ENCODE data around the gene CCR1.
"Not testable (repeated sequence)": the region's sequence is repeated elsewhere in the genome, so short reads cannot be mapped to it uniquely, and the experiment has no call there.

CCR1 gene

DNA sequence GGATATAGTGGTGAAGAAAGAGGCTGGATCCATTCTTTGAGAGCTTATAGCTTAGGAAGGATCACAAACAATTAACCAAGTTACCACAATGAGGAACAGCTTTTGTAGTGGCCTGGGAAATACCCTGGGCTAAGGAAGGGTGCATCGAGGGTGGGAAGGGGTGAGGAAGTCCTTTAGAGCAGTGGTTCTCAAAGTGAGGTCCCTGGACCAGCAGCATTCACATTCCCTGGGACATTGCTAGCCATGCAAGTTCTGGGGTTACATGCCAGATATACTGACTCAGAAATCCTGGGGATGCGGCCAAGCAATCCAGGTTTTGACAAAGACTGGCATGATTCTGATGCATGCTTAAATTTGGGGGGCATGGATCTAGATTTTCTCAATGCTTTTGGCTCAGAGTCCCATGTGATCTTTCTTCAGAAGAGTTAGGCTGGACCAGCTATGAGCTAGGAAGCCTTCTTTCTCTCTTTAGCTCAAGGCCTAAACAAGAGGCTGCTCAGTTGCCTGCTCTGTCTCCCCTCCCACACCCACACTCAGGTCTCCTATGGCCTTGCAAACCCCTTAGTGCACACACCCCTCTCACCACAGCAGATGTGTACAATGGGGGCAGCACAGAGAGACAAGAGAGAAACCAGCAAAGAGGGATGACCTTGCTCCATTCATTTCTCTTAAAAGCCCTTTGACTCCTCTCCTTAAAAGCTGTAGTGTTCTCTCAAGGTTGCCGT, 1.8 kb upstream of the CCR1 start:
- FAIRE-seq = no peak

- no peak for FAIRE-seq
Measured at GRCh38 chr3:46209053-46209452, 940 bp upstream of the CCR1 start.

DNA sequence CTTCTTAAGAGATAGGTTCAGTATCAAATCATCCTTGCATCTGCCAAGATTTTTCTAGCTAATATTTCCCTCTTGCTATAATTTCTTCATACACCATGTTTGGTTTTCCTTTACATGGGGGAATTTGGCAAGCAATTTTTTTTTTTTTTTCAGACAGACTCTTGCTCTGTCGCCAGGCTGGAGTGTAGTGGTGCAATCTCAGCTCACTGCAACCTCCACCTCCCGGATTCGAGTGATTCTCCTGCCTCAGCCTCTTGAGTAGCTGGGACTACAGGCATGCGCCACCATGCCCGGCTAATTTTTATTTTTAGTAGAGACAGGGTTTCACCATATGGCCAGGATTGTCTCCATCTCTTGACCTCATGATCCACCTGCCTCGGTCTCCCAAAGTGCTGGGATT, 599 bp downstream of the CCR1 start:
- not testable (repeated sequence) for FAIRE-seq

DNA sequence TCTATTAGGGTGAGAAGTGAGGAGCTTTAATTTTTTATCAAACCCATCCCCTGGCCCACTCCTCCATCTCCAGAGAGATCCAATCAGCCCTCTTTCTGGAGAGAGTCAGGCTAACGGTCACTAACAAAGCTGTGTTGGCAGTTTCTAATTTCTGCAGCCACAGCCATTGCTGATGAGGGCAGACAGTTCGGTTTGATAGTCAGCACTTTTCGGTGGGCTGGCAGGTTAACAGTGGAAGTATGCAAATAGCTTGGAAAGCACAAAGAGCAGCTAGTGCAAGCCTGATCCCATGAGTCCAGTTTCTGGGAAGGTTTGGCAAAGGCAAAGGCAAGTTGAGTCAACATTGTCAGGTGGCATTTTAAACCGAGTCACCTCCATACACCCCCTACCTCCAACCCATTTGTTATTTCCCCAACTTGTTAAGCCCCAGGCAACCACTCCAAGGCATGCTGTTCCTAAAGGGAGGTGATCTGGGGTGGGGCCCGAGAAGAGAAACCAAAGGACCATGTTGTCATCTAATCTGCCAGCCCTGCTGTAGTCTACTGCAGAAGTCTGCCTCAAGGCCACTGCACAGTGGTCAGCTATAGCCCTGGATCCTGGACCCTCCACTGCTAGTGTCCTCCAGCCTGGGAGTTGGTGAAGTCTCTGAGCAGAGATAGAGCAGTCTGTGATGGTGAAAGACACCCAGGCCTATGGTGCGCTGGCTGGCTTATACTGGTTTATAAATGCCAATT, 1.7 kb downstream of the CCR1 start:
- FAIRE-seq = no peak

DNA sequence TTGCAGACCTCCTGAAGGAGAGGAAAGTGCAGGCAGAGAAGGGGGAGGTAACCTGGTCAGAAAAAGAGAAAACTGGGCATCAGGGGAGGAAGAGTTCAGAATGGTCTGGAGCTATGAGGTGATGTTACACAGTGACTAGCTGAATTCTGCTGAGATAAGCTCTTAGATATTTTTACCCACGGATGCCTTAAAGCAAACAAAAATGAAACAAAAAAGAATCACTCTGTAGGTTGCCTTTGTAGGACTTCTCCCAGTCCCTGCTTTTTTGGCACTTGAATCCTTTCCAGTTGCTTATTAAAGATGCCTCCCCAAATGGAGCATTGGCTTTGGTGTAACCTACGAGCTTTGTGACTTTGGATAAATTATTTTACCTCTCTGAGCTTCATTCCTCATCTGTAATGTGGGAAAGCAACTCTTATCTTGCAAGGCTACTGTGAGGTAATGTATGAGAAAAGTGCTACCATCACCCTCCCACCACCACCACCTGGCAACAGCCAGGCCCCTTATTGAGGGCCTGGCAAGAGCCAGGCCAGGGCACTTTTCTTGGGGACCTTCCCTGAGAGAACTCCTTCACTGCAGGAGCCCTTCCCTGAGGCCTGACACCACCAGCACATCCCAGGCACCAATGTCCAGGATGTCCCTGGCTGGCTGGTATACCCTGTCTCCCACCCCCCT, 2.7 kb downstream of the CCR1 start:
- FAIRE-seq = no peak

DNA sequence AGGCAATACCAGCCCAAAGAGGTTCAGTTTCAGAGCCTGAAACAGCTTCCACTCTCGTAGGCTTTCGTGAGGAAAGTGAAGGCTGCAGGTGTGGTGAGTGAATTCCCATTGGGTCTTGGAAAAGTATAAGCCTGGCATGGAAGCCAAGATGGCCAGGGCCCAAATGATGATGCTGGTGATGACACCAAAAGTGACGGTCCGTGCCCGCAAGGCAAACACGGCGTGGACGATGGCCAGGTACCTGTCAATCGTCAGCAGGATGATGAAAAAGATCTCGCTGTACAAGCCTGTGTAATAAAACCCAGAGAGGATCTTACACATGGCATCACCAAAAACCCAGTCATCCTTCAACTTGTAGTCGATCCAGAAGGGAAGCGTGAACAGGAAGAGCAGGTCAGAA, 4.4 kb downstream of the CCR1 start:
- no peak for FAIRE-seq

GRCh38 chr3:46202535-46202934, 5.6 kb downstream of the CCR1 start:
- no peak for FAIRE-seq

GRCh38 chr3:46200790-46201189, 7.3 kb downstream of the CCR1 start:
- FAIRE-seq = no peak

DNA sequence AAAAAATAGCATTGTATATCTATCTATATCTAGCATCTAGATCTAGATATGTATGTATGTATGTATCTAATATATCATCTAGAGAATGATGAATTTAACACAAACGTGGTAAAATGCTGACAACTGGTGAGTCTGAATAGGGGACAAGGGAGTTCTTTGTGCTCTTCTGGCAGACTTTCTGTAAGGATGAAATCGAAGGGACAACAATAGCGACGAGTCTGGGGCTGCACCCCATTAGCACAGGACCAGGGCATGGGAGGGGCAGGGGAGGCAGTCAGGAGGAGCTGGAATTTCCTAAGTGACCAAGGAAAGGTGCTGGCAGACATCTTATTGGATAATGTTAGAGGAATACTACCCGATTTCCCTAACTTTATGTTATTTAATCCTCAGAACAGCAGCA, 7.9 kb downstream of the CCR1 start:
- FAIRE-seq = no peak

- FAIRE-seq = no peak
Measured at GRCh38 chr3:46196261-46196957, 11.7 kb downstream of the CCR1 start.

DNA sequence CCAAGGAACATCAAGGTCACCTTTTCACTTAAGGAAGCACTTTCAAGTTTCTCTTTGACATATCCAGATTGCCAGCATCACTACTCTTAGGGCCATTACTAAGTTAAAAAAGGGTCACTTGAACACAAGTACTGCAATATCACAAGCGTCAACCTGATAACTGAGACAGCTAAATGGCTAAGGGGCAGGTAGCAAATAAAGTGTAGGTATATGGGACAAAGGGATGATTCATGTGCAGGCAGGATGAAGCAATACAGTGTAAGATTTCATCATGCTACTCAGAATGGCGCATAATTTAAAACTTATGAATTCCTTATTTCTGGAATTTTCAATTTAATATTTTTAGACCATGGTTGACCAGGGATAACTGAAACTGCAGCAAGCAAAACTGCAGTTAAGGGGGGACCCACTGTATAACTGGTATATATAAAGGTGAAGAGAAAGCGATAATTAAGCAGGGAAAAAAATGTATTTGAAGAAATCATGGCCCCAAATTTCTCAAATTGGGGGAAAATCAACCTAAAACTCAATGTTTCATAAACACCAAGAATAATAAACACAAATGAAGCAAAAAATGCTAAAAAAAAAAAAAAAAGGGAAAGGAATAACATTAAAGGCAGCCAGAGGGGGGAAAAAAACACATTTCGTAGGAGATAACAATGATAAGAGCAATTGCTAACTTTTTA, 13.1 kb downstream of the CCR1 start:
- no peak for FAIRE-seq

DNA sequence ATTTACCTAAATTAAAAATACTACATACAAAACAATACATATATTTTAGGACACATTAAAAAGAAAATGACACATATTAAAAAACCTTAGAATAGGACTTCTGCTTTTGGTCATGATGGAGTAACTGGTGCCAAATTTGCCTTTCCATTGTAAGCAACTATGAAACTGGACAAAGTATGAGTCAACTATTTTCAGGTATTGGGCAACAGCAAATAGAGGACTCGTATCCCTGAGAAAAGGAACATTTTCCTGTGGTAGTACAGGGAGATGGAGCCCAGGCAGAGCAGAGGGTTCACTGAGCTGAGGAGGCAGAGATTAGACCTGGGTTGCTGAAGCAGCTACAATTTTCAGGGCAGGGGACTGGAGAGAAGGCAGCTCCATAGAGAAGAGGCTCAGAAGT, 14.7 kb downstream of the CCR1 start:
- FAIRE-seq = no peak

- FAIRE-seq = no peak
Measured at GRCh38 chr3:46192939-46193338, 15.2 kb downstream of the CCR1 start.

DNA sequence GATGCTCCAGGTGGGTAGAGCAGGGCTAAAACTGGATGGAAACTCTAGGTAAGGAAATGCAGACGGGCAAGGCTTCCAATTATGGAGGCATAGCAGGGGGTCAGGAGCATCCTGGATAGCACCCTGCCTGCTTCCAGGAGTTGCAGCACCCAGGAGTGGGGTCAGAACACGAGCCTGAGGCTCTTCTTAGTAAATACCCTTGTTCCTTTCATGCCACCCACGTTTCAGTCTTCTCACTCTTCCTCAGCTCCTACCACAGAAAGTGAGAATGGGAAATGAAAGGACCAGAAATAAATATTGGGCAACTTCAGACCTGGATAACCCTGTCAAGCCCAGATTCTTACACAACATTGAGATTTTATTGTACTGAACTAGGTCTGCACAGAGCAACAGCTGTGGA, 16.4 kb downstream of the CCR1 start:
- no peak for FAIRE-seq

- no peak for FAIRE-seq
Measured at GRCh38 chr3:46188708-46189107, 19.4 kb downstream of the CCR1 start.

DNA sequence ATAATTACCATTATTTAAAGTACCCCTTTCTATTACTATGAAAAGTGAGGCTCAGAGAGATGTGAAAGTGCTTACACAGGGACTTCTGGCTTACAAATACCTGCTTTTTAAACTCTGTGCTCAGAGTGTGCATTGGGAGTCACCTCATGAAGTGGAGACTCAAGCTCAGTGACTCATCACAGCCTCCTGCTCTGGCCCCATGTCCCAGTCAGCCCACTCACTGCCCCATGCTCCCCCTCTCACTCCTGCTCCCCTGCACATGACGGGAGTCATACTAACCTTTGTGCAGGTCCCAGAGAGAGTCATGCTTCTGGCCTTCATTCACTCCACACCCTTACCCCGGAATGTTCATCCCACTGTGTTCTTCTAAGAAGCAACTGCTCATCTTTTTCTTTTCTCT, 20.2 kb downstream of the CCR1 start:
- no peak for FAIRE-seq

- no peak for FAIRE-seq
Measured at GRCh38 chr3:46187341-46187700, 20.8 kb downstream of the CCR1 start.

DNA sequence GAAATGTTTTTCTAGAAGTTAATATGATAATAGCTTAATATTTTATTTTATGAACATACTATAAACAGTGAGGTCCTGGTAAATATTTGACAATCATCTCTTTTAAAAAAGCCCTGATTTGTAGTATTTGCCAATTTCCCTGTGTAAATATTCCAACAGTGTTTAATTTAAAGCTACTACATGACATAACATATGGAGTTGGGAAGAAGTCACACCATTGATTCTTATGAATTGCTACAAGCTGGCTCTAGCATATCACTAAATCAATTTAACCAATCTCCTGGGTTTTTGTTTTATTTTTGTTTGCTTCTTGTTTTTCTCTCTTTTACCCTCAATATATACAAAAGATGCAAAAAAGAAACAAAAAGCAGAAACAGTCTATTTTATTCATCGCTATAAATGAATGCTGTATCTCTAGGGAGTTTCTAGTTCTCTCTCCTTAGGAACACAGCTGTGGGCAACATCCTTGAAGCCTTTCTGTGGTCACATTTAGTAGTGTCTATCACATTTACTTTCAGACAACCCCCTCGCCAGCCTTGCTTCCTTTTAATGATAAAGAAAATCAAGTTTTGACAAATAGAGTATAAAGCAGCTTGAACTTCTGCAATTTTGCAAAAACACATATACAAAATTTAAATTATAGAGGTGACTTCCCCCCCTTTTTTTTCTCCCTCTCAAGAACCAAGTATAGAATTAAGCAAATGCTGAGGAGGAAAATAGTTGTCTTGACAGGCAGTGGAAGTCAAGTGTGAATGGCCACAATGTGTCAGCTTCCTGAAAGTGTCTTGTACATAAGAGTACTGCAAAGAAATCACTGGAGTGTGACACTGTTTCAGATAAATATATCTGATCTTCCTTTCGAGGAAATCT, 21.4 kb downstream of the CCR1 start:
- no peak for FAIRE-seq

- no peak for FAIRE-seq
Measured at GRCh38 chr3:46184469-46184868, 23.6 kb downstream of the CCR1 start.

DNA sequence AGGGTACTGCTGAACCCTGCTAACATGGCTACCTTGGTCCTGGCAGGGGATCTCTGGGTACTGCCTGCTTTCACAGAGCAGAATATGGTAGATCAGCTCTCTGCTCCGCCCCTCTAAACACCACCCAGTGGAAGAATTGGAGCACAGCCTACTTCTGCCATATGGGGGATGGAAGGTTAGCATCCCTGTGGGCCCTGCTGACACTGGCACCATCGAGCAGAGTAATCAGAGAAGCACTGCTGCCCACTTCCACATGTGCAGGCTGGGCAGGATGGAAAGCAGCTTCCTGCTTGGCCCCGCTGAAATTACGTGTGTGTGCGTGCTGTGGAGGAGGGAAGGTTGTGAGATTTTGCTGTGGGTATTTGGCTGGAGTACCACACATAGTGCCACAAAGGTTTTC, 24.8 kb downstream of the CCR1 start:
- FAIRE-seq = no peak

DNA sequence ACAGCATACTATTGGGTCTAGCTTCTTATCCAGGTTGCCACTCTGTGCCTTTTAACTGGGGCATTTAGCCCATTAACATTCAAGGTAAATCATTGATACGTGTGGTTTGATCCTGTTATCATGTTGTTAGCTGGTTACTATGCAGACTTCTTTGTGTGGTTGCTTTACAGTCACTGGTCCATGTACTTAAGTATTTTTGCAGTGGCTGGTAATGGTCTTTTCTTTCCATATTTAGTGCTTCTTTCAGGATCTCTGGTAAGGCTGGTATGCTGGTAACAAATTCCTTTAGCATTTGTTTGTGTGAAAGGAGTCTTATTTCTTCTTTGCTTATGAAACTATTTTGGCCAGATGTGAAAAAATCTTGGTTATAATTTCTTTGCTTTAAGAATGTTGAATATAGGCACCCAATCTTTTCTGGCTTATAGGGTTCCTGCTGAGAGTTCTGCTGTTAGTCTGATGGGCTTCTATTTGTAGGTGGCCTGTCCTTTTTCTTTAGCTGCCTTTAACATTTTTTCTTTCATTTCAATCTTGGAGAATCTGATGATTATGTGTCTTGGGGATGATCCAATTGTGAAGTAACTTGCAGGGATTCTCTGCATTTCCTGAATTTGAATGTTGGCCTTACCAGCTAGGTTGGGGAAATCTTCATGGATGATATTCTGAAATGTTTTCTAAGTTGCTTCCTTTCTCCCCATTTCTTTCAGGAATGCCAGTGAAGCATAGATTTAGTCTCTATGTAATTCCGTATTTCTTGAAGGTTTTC, 39.3 kb downstream of the CCR1 start:
- no peak for FAIRE-seq

Data from TTC549 (cell line).